Gastrocnemius medialis (tissue), 4 donors: Measurements from ENCODE around the gene NEK9. TPM values are rescaled to one million over a fixed set of nuclear protein-coding genes. Genes with fewer than 3 reads are reported as not detected.

Experiments used
- ATAC-seq, 2 donors: fragments of 150-250 bp; one replicate each; pipeline ENCODE4 v1.9.1; 2016
- DNase-seq, 2 donors: peaks; one replicate each; pipeline ENCODE4 v3.0.0-alpha.2; 2019
- H3K27ac ChIP-seq, 4 donors: fragments of 200-600 bp; sonication (generic); 1 replicate in 1 of 4; 2 replicates in 3 of 4; pipeline ENCODE4 v1.5.1; 2016 to 2018; ENCODE audit warnings: mild to moderate bottlenecking in 2 of 4, moderate library complexity in 1 of 4
- H3K27me3 ChIP-seq, 3 donors: fragments of 200-600 bp; sonication (generic) in 2 of 3; 1 replicate in 1 of 3; 2 replicates in 2 of 3; pipeline versions ENCODE4 v1.5.1 to v1.6.0; 2016 to 2019; ENCODE audit warnings: mild to moderate bottlenecking in 1 of 3, moderate library complexity in 1 of 3
- H3K36me3 ChIP-seq, 2 donors: fragments of 200-600 bp; sonication (generic) in 1 of 2; one replicate each; pipeline ENCODE4 v1.5.1; 2017 to 2018
- H3K4me1 ChIP-seq, 2 donors: fragments of 200-600 bp; sonication (generic) in 1 of 2; one replicate each; pipeline ENCODE4 v1.5.1; 2016 to 2017; ENCODE audit warnings: mild to moderate bottlenecking in 2 of 2
- H3K4me3 ChIP-seq, 4 donors: fragments of 200-600 bp; sonication (generic) in 3 of 4; 1 replicate in 1 of 4; 2 replicates in 3 of 4; pipeline ENCODE4 v1.5.1; 2016 to 2019; ENCODE audit warnings: mild to moderate bottlenecking in 2 of 4
- H3K9me3 ChIP-seq, 3 donors: fragments of 200-600 bp; sonication (generic) in 2 of 3; 1 replicate in 1 of 3; 2 replicates in 2 of 3; pipeline ENCODE4 v1.5.1; 2016 to 2019
- CTCF ChIP-seq, 5 experiments: fragments of 450-650 bp in 3 of 5; fragments of 200-600 bp in 2 of 5; sonication (generic) in 2 of 5; IDR thresholded peaks in 4 of 5; conservative IDR thresholded peaks in 1 of 5; 1 replicate in 4 of 5; 2 replicates in 1 of 5; pipeline ENCODE4 v1.5.1; 2016 to 2019; ENCODE audit warnings: antibody characterized with exemption in 5 of 5, mild to moderate bottlenecking in 3 of 5, moderate library complexity in 3 of 5
- POLR2A ChIP-seq, 2 donors: fragments of 450-650 bp; IDR thresholded peaks; one replicate each; pipeline ENCODE4 v1.6.1; 2017; ENCODE audit warnings: antibody characterized with exemption in 2 of 2, mild to moderate bottlenecking in 2 of 2, moderate library complexity in 2 of 2
- in situ Hi-C, 4 donors: fragments of 200-750 bp; cut with MboI; loops; one replicate each; pipeline versions ENCODE4 v1.15.0 to v1.8.0; 2017; ENCODE audit warnings: low sequenced_read_pairs in 4 of 4
- intact Hi-C: fragments of 100-400 bp; cut with DNase I; formaldehyde crosslinking; loops from one replicate; pipeline ENCODE4 v1.15.1; 2023; ENCODE audit warnings: low total_unique reads
- total RNA-seq, 4 donors: library from RNA; depleted of rRNA; stranded (reverse); fragments of >200 nt; gene quantifications; one replicate each; pipeline versions ENCODE4 v1.1.0 to v1.2.3, GENCODE V29; 2016

NEK9 gene
- total RNA-seq, 4 donors from 2014 or later, result 36.3 to 93.2 (median 42.6) TPM

- Histone ChIP-seq H3K36me3 (no peaks in the 10 kb centered on the region), H3K4me3 (peak overlapping the region; percentile 45 to 77 (median 60)), H3K27ac (peak overlapping the region; percentile 81 to 91 (median 88)), H3K4me1 (peaks cover 21 to 30% of the 10 kb centered on the region in 2 donors), H3K9me3 (no peaks in the 10 kb centered on the region), H3K27me3 (no peaks in the 10 kb centered on the region)
- no peak for ATAC-seq
- TF ChIP-seq POLR2A (IDR thresholded peaks at IDR 0.05) (no peak), CTCF (IDR thresholded peaks at IDR 0.05 in 4 of 5, conservative IDR thresholded peaks at IDR 0.05 in 1 of 5) (no peak)
- intact Hi-C loops (loop anchor here (2.0 kb wide), 1 partner anchor 13 kb away; the partner anchor contains the start of gene ACYP1), in situ Hi-C loops (no loop called here)
- DNase-seq, result no peak
These were observed 75.3 kb downstream of the NEK9 start for GRCh38 chr14:75051556-75051899.

GRCh38 chr14:75050852-75051555 lies 75.8 kb downstream of the NEK9 start, which contains the start of gene MLH3:
TSS of gene MLH3 (minus strand) at chr14:75051467. CDS start at chr14:75049655, 1,812 bp downstream.
- no peak for TF ChIP-seq CTCF (IDR thresholded peaks at IDR 0.05 in 4 of 5, conservative IDR thresholded peaks at IDR 0.05 in 1 of 5)
- TF ChIP-seq POLR2A (IDR thresholded peaks at IDR 0.05), result peak; percentile 63 to 69
- peak; percentile 63 to 77 for DNase-seq
- H3K27ac ChIP-seq, result peak within 1 kb of the TSS; percentile 81 to 91 (median 88)
- intact Hi-C loops, result loop anchor here (2.0 kb wide), 1 partner anchor 14 kb away; the partner anchor contains the start of gene ACYP1
- H3K4me1 ChIP-seq, result peaks cover 21 to 36% of the 10 kb centered on the region in 2 donors
- no peaks in the 10 kb centered on the region for H3K9me3 ChIP-seq
- no peaks in the 10 kb centered on the region for H3K27me3 ChIP-seq
- peak; percentile 85 to 87 for ATAC-seq
- H3K36me3 ChIP-seq, result no peaks in the 10 kb centered on the region
- in situ Hi-C loops, result no loop called here
- peak within 1 kb of the TSS; percentile 45 to 77 (median 60) for H3K4me3 ChIP-seq

- Histone ChIP-seq H3K27ac (peak overlapping the region; percentile 81 to 91 (median 88)), H3K27me3 (no peaks in the 10 kb centered on the region), H3K4me3 (no peak overlapping the region), H3K36me3 (no peaks in the 10 kb centered on the region), H3K9me3 (no peaks in the 10 kb centered on the region), H3K4me1 (peaks cover 23 to 46% of the 10 kb centered on the region in 2 donors)
- DNase-seq (no peak), ATAC-seq (peak; percentile 29 to 53)
- TF ChIP-seq CTCF (IDR thresholded peaks at IDR 0.05 in 4 of 5, conservative IDR thresholded peaks at IDR 0.05 in 1 of 5), result no peak
- TF ChIP-seq POLR2A (IDR thresholded peaks at IDR 0.05), result no peak
- in situ Hi-C loops (no loop called here), intact Hi-C loops (loop anchor here (2.0 to 5.0 kb wide), 2 partner anchors 15 to 38 kb away; partner anchors contain the start of gene ACYP1)
These were observed 77.1 kb downstream of the NEK9 start for GRCh38 chr14:75049731-75050201.

GRCh38 chr14:75049136-75049535 lies 77.7 kb downstream of the NEK9 start:
- Histone ChIP-seq H3K4me3 (no peak overlapping the region), H3K4me1 (peaks cover 29 to 52% of the 10 kb centered on the region in 2 donors), H3K9me3 (no peaks in the 10 kb centered on the region), H3K36me3 (no peaks in the 10 kb centered on the region), H3K27me3 (no peaks in the 10 kb centered on the region), H3K27ac (peak overlapping the region; percentile 52 to 88 (median 68))
- DNase-seq (no peak), ATAC-seq (no peak)
- in situ Hi-C loops, result no loop called here
- TF ChIP-seq CTCF (IDR thresholded peaks at IDR 0.05 in 4 of 5, conservative IDR thresholded peaks at IDR 0.05 in 1 of 5) (no peak), POLR2A (IDR thresholded peaks at IDR 0.05) (no peak)
- intact Hi-C loops, result loop anchor here (5.0 kb wide), 1 partner anchor 38 kb away; no protein-coding TSS in a partner anchor
